Medulla oblongata (tissue), 1 donor: ENCODE results near the gene ZBP1.
"Not testable (repeated sequence)": the region's sequence is repeated elsewhere in the genome, so short reads cannot be mapped to it uniquely, and the experiment has no call there.

Source experiments
- DNase-seq: peaks from one replicate; pipeline ENCODE4 v3.0.0-alpha.2; 2015; ENCODE audit errors: extremely low spot score

ZBP1 gene

GRCh38 chr20:57647006-57647932 lies 27.0 kb upstream of the ZBP1 start:
- DNase-seq, result no peak

- no peak for DNase-seq
Observed at GRCh38 chr20:57638895-57639236, 18.6 kb upstream of the ZBP1 start.

GRCh38 chr20:57638173-57638894 lies 18.1 kb upstream of the ZBP1 start:
- DNase-seq, result no peak

GRCh38 chr20:57633945-57634491 lies 13.8 kb upstream of the ZBP1 start:
- DNase-seq, result no peak

GRCh38 chr20:57632286-57632685 lies 12.1 kb upstream of the ZBP1 start:
- DNase-seq, result no peak

GRCh38 chr20:57630061-57630460 lies 9.8 kb upstream of the ZBP1 start:
- peak; percentile 57 for DNase-seq

GRCh38 chr20:57629491-57629901 lies 9.3 kb upstream of the ZBP1 start:
- not testable (repeated sequence) for DNase-seq

GRCh38 chr20:57628962-57629308 lies 8.7 kb upstream of the ZBP1 start:
- not testable (repeated sequence) for DNase-seq

- DNase-seq, result peak; percentile 72
Observed at GRCh38 chr20:57628047-57628961, 8.1 kb upstream of the ZBP1 start.

- DNase-seq, result no peak
Observed at GRCh38 chr20:57627339-57627738, 7.1 kb upstream of the ZBP1 start.

GRCh38 chr20:57625978-57626377 lies 5.8 kb upstream of the ZBP1 start:
- DNase-seq, result no peak

- no peak for DNase-seq
Observed at GRCh38 chr20:57625181-57625958, 5.1 kb upstream of the ZBP1 start.

- no peak for DNase-seq
Observed at GRCh38 chr20:57624124-57624523, 3.9 kb upstream of the ZBP1 start.

GRCh38 chr20:57622579-57623381 lies 2.6 kb upstream of the ZBP1 start:
- no peak for DNase-seq

GRCh38 chr20:57622201-57622570 lies 2.0 kb upstream of the ZBP1 start:
- no peak for DNase-seq

GRCh38 chr20:57621421-57622200 lies 1.4 kb upstream of the ZBP1 start:
- no peak for DNase-seq

GRCh38 chr20:57620999-57621398 lies 773 bp upstream of the ZBP1 start:
- DNase-seq, result no peak

GRCh38 chr20:57619051-57619831 lies 985 bp downstream of the ZBP1 start:
- peak; percentile 53 for DNase-seq

- DNase-seq, result no peak
Observed at GRCh38 chr20:57618764-57619050, 1.5 kb downstream of the ZBP1 start.
